ENCODE results near the gene COBL.

- TF ChIP-seq EZH2 (IDR thresholded peaks at IDR 0.05; ENCODE audit: low read length, unreplicated experiment): no peak
- TF ChIP-seq CTCF (conservative IDR thresholded peaks at IDR 0.05; ENCODE audit: low read depth, low read length): no peak
- TF ChIP-seq EZH2phosphoT487 (IDR thresholded peaks at IDR 0.05; ENCODE audit: borderline replicate concordance, low read length): no peak
Measured at GRCh38 chr7:51344406-51345138, 28.0 kb upstream of the COBL start.

Data from PC-3 (cell line).